ENCODE measurements around the gene SNX2.

Gene SNX2

DNA sequence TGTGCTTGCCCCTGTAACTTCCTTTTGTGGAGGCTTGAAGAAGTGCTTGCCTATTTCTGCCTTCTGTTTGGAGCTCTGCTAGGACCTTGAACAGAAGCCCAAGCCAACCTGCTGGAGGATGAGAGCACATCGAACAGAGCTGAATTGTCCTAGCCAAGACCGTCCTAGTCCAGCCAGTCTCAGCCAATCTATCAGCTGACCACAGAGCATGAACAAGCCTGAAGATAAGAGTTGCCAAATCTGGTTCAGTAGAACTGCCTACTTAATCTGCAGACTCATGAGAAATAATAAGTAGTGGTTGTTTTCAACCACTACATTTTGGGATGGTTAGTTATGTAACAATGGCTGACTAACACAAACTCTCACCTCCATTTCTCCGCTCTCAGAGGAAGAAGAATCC, 4.4 kb upstream of the SNX2 start:
- TF ChIP-seq, protein P1, sequence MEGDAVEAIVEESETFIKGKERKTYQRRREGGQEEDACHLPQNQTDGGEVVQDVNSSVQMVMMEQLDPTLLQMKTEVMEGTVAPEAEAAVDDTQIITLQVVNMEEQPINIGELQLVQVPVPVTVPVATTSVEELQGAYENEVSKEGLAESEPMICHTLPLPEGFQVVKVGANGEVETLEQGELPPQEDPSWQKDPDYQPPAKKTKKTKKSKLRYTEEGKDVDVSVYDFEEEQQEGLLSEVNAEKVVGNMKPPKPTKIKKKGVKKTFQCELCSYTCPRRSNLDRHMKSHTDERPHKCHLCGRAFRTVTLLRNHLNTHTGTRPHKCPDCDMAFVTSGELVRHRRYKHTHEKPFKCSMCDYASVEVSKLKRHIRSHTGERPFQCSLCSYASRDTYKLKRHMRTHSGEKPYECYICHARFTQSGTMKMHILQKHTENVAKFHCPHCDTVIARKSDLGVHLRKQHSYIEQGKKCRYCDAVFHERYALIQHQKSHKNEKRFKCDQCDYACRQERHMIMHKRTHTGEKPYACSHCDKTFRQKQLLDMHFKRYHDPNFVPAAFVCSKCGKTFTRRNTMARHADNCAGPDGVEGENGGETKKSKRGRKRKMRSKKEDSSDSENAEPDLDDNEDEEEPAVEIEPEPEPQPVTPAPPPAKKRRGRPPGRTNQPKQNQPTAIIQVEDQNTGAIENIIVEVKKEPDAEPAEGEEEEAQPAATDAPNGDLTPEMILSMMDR (IDR thresholded peaks at IDR 0.05; ENCODE audit: insufficient read depth, low read depth, low read length, missing control alignments): no peak
- H3K4me3 ChIP-seq (ENCODE audit: low read length): no peak overlapping the region
- DNase-seq (ENCODE audit: low read depth): no peak

DNA sequence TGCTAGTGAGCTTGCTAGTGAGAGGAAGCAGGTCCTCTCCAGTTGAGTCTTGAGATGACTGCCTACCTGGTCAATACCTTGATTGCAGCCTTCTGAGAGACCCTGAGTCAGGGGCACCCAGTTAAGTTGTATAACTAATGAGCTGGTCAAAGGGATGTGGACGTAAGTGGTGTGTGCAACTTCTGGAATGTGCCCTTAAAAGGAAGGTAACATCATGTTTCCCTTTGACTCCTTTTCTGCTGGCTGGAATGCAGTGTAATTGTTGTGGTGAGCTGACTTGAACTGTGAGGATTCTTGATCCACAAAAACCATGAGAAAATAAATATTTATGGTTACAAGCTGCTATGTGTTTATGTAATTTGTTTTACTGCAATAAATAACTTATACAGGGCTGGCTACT, 2.4 kb upstream of the SNX2 start:
- DNase-seq (ENCODE audit: low read depth): peak; percentile 11
- H3K4me3 ChIP-seq (ENCODE audit: low read length): no peak overlapping the region
- TF ChIP-seq, protein P1 (IDR thresholded peaks at IDR 0.05; ENCODE audit: insufficient read depth, low read depth, low read length, missing control alignments): no peak

DNA sequence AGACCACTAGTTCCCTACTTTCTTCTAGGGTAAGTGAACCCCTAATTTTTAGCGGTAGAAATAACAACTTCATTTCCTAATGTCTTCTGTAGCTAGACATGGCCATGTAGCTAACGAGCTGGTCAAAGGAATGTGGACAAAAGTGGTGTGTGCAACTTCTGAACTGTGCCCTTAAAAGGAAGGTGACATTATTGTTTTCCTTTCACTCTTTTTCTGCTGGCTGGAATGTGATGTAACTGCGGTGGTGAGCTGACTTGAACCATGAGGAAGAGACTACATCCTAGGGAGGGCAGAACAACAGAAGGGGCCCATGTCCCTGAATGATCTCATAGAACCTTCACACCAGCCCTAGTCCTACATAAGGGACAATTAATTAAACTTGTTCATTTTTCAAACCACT, 1.3 kb upstream of the SNX2 start:
- TF ChIP-seq, protein P1 (IDR thresholded peaks at IDR 0.05; ENCODE audit: insufficient read depth, low read depth, low read length, missing control alignments): no peak
- DNase-seq (ENCODE audit: low read depth): no peak
- H3K4me3 ChIP-seq (ENCODE audit: low read length): no peak overlapping the region

DNA sequence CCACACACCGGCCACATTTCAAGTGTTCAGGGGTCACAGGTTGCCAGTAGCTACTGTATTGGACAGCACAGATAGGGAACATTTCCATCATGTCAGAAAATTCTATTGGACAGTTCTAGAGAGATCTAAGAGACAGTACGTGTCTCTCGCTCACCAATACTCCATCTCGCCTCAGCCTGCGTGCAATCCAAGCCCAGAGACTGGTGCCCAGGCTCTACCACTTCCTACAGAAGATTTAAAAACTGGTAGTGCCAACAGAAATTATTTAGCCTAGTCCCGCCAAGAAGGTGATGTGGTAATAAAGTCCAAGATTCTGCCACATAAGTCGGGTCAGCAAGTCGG, 390 bp upstream of the SNX2 start:
- peak overlapping the region; percentile 35 for H3K4me3 ChIP-seq (ENCODE audit: low read length)
- DNase-seq (ENCODE audit: low read depth): no peak
- TF ChIP-seq, protein P1 (IDR thresholded peaks at IDR 0.05; ENCODE audit: insufficient read depth, low read depth, low read length, missing control alignments): no peak

DNA sequence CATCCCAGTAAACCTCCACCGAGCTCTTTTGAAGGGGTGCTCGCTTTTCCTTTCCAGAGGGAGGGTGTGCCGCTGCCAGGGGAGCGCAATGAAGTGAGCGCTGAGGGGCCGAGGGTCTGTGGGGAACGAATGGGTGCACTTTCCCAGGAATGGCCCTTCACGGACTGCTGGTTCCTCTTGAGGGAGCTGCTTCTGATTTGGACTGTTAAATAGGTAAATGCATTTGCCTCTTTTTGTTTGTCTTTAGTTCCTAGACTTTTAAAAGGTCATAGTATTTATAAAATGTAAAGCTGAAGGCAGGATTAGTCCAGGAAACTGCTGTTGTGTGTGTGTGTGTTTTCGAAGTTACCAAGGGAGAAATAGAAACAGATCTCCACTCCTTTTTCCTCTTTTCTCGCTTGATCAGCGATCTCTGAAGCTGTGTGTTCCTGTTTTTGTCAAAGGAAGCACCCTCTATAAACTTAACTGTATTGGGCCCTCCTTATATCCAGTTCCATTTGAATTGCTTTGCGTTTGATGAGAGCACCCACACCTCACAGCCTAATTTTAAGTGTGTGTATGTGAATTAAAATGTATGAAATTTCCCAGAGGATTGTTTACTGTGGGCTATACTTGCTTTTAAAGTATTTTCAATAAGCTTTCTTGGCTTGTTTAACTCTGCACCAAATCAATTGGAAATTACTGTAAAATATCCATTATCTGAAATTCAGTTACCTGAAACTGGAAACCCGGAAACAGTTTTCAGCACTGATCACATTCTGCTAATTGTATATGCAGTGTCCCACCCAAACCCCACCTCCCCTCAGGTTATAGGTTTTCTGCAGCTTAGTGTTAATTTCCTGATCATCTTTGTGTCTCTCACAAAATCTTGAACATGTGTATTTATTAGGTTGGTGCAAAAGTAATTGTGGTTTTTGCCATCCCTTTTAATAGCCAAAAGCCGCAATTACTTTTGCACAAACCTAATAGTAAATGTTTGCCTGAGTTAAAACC, 966 bp downstream of the SNX2 start:
- peak overlapping the region; percentile 91 for H3K4me3 ChIP-seq (ENCODE audit: low read length)
- DNase-seq (ENCODE audit: low read depth): no peak
- TF ChIP-seq, protein P1 (IDR thresholded peaks at IDR 0.05; ENCODE audit: insufficient read depth, low read depth, low read length, missing control alignments): no peak

DNA sequence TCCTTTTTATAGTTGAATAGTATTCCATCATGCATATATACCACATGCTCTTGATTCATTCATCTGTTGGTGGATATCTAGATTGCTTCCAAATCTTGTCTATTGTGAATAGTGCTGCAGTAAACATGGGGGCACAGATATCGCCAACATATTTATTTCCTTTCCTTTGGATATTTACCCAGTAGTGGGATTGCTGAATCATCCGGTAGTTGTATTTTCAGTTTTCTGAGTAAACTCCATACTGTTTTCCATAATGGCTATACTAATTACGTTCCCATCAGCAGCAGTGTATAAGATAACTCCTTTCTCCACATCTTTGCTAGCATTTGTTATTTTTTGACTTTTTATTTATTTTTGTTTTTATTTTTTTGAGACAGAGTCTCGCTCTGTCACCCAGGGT, 3.3 kb downstream of the SNX2 start:
- no peak overlapping the region for H3K4me3 ChIP-seq (ENCODE audit: low read length)
- TF ChIP-seq, protein P1 (IDR thresholded peaks at IDR 0.05; ENCODE audit: insufficient read depth, low read depth, low read length, missing control alignments): no peak
- no peak for DNase-seq (ENCODE audit: low read depth)

DNA sequence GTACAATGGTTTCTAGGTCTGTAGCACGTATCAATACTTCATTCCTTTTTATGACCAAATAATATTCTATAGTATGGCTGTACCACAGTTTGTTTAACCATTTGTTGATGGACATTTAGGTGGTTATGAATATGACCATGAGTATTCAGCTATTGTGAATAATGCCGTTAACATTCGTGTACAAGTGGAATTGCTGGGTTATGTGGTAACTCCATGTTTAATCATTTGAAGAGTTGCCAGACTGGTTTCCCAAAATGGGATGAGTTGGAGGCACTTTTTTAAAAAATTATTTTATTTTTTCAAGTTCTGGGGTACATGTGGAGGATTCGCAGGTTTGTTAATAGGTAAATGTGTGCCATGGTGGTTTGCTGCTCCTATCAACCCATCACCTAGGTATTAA, 4.6 kb downstream of the SNX2 start:
- peak; percentile 61 for DNase-seq (ENCODE audit: low read depth)
- H3K4me3 ChIP-seq (ENCODE audit: low read length): no peak overlapping the region
- TF ChIP-seq, protein P1 (IDR thresholded peaks at IDR 0.05; ENCODE audit: insufficient read depth, low read depth, low read length, missing control alignments): no peak
